Measurements from ENCODE around the gene ENDOD1. TPM values are rescaled to one million over a fixed set of nuclear protein-coding genes. Genes with fewer than 3 reads are reported as not detected.

ENDOD1 gene
- total RNA-seq, 1 experiment from 2014 or later: 3.3 TPM

DNA sequence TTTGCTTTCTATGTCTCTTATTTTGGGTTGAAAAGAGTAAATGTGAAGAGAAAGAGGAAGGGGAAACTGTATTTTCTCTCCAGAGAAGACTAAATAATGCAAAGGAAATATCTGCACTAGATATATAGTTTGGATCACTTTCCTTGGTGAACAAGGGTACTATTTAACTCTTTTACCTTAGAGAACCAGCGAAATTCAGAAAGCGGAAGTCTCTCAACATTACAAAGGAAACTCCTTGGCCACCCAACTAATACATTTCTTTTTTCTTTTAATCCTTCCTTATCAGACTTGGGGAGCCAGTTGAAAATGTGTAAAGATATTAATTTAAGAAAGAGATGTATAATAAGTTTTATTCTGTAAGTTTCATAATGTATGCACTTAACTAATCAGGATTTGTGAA is 77.1 kb downstream of the ENDOD1 start (continued):
- TF ChIP-seq, protein P1, sequence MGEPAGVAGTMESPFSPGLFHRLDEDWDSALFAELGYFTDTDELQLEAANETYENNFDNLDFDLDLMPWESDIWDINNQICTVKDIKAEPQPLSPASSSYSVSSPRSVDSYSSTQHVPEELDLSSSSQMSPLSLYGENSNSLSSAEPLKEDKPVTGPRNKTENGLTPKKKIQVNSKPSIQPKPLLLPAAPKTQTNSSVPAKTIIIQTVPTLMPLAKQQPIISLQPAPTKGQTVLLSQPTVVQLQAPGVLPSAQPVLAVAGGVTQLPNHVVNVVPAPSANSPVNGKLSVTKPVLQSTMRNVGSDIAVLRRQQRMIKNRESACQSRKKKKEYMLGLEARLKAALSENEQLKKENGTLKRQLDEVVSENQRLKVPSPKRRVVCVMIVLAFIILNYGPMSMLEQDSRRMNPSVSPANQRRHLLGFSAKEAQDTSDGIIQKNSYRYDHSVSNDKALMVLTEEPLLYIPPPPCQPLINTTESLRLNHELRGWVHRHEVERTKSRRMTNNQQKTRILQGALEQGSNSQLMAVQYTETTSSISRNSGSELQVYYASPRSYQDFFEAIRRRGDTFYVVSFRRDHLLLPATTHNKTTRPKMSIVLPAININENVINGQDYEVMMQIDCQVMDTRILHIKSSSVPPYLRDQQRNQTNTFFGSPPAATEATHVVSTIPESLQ (CRISPR knock-in tag; IDR thresholded peaks at IDR 0.05): no peak
- TF ChIP-seq ZBTB21 (CRISPR knock-in tag; IDR thresholded peaks at IDR 0.05; ENCODE audit: borderline replicate concordance) (no peak), RORB (CRISPR knock-in tag; IDR thresholded peaks at IDR 0.05) (no peak)
- TF ChIP-seq, protein P2, sequence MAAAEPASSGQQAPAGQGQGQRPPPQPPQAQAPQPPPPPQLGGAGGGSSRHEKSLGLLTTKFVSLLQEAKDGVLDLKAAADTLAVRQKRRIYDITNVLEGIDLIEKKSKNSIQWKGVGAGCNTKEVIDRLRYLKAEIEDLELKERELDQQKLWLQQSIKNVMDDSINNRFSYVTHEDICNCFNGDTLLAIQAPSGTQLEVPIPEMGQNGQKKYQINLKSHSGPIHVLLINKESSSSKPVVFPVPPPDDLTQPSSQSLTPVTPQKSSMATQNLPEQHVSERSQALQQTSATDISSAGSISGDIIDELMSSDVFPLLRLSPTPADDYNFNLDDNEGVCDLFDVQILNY (CRISPR knock-in tag; IDR thresholded peaks at IDR 0.05): no peak

DNA sequence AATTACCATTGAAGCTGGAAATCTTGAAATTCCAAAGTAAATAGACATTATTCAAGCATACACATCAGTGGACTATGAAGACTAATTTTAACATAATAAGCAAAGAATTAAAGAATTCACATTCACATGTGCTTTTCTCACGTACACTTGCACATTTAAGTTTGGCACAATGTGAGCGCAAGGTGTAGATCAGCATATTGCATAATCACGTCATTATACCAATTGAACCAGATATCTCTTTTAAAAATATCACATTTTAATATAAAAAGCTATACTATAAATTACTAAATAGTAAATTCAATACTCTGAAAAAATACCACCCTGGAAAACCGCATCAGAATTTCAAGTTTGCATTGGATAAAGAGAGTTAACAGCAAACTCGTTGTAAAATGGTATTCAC is 80.6 kb downstream of the ENDOD1 start:
- Mint-ChIP-seq H3K27me3 (ENCODE audit: low read depth) (no peaks in the 10 kb centered on the region), H3K27ac (no peak overlapping the region), H3K9me3 (no peaks in the 10 kb centered on the region), H3K4me1 (peaks cover 30% of the 10 kb centered on the region), H3K36me3 (no peaks in the 10 kb centered on the region), H3K4me3 (no peak overlapping the region)
- ATAC-seq (no peak), DNase-seq (ENCODE audit: low spot score) (no peak)
- TF ChIP-seq JAZF1 (CRISPR knock-in tag; IDR thresholded peaks at IDR 0.05): no peak
- TF ChIP-seq, protein P3, sequence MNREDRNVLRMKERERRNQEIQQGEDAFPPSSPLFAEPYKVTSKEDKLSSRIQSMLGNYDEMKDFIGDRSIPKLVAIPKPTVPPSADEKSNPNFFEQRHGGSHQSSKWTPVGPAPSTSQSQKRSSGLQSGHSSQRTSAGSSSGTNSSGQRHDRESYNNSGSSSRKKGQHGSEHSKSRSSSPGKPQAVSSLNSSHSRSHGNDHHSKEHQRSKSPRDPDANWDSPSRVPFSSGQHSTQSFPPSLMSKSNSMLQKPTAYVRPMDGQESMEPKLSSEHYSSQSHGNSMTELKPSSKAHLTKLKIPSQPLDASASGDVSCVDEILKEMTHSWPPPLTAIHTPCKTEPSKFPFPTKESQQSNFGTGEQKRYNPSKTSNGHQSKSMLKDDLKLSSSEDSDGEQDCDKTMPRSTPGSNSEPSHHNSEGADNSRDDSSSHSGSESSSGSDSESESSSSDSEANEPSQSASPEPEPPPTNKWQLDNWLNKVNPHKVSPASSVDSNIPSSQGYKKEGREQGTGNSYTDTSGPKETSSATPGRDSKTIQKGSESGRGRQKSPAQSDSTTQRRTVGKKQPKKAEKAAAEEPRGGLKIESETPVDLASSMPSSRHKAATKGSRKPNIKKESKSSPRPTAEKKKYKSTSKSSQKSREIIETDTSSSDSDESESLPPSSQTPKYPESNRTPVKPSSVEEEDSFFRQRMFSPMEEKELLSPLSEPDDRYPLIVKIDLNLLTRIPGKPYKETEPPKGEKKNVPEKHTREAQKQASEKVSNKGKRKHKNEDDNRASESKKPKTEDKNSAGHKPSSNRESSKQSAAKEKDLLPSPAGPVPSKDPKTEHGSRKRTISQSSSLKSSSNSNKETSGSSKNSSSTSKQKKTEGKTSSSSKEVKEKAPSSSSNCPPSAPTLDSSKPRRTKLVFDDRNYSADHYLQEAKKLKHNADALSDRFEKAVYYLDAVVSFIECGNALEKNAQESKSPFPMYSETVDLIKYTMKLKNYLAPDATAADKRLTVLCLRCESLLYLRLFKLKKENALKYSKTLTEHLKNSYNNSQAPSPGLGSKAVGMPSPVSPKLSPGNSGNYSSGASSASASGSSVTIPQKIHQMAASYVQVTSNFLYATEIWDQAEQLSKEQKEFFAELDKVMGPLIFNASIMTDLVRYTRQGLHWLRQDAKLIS (CRISPR knock-in tag; IDR thresholded peaks at IDR 0.05; ENCODE audit: borderline replicate concordance): no peak
- TF ChIP-seq CREM (CRISPR knock-in tag; IDR thresholded peaks at IDR 0.05): no peak
- TF ChIP-seq IRF2 (CRISPR knock-in tag; IDR thresholded peaks at IDR 0.05; ENCODE audit: borderline replicate concordance, low read depth): no peak
- no peak for TF ChIP-seq JUN (CRISPR knock-in tag; IDR thresholded peaks at IDR 0.05)
- no peak for TF ChIP-seq ZNF416 (CRISPR knock-in tag; IDR thresholded peaks at IDR 0.05)
- TF ChIP-seq NFYB (CRISPR knock-in tag; conservative IDR thresholded peaks at IDR 0.05; ENCODE audit: low read depth): no peak
- no peak for TF ChIP-seq HMGA2 (CRISPR knock-in tag; IDR thresholded peaks at IDR 0.05)
- TF ChIP-seq, protein P4, sequence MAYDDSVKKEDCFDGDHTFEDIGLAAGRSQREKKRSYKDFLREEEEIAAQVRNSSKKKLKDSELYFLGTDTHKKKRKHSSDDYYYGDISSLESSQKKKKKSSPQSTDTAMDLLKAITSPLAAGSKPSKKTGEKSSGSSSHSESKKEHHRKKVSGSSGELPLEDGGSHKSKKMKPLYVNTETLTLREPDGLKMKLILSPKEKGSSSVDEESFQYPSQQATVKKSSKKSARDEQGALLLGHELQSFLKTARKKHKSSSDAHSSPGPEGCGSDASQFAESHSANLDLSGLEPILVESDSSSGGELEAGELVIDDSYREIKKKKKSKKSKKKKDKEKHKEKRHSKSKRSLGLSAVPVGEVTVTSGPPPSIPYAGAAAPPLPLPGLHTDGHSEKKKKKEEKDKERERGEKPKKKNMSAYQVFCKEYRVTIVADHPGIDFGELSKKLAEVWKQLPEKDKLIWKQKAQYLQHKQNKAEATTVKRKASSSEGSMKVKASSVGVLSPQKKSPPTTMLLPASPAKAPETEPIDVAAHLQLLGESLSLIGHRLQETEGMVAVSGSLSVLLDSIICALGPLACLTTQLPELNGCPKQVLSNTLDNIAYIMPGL (CRISPR knock-in tag; IDR thresholded peaks at IDR 0.05): no peak
- TF ChIP-seq, protein P5, sequence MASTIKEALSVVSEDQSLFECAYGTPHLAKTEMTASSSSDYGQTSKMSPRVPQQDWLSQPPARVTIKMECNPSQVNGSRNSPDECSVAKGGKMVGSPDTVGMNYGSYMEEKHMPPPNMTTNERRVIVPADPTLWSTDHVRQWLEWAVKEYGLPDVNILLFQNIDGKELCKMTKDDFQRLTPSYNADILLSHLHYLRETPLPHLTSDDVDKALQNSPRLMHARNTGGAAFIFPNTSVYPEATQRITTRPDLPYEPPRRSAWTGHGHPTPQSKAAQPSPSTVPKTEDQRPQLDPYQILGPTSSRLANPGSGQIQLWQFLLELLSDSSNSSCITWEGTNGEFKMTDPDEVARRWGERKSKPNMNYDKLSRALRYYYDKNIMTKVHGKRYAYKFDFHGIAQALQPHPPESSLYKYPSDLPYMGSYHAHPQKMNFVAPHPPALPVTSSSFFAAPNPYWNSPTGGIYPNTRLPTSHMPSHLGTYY (CRISPR knock-in tag; IDR thresholded peaks at IDR 0.05): no peak
- TF ChIP-seq ZNF263 (CRISPR knock-in tag; IDR thresholded peaks at IDR 0.05; ENCODE audit: low read depth): no peak
- TF ChIP-seq ZBTB21 (CRISPR knock-in tag; IDR thresholded peaks at IDR 0.05; ENCODE audit: borderline replicate concordance): no peak
- ChIA-PET POLR2A (no interaction called here), CTCF (no interaction called here)

Measured in WTC11 (cell line).